ENCODE results near the gene NEK1.
"Not testable (repeated sequence)": the region's sequence is repeated elsewhere in the genome, so short reads cannot be mapped to it uniquely, and the experiment has no call there.

NEK1 gene

DNA sequence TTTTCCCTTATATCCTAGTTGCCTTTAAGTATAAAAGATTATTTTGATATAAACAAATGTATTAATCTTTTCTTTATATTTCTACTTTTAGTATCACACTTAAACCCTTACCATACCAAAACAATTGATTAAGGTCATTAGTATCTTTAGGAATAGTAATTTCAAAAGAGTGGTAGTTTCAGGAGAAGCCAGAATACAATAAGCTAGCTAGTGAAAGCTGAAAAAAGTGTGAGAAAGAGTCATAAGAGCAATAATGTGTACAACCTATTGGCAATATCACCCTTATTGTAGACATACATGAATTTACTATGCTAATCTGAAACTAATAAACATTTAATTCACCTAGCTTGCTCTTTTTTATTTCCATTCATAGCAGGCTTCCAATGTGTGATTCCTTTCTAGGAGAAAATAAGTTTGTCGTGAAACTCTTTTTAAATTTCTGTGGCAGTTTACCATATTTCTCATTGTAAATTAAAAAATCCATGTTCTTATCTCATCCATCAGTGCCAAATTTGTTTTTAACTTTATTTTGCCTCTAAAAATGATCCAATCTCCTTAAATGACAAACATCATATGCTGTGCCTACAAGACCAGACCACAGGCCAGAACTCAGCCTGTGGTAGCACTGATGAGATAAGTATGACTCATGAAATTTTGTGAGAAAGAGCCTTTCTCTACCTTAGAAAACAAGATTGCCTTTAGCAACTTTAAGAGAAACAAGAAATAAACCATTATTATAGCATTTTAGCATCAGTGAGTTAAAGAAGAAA, 8.1 kb downstream of the NEK1 start:
- DNase-seq (ENCODE audit: low read depth in 4 of 4, low spot score in 1 of 4) = no peak

DNA sequence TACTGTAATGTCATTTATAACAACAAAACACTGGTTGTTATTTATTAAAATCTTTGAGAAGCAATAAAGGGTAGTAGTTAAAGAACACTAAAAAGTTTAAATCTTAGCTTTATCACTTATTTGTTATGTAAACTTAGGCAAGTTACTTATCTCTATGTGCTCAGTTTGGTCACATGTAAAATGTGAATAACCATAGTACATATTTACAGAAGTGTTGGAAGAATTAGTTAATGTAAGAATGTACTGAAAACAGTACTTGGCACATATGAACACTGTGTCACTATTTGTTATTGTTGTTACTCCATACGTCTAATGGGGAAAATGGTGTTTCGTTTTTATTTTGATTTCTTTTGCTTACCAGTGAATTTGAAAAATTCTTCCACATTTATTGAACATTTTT, 9.1 kb downstream of the NEK1 start:
- no peak for DNase-seq (ENCODE audit: low read depth in 4 of 4, low spot score in 1 of 4)

DNA sequence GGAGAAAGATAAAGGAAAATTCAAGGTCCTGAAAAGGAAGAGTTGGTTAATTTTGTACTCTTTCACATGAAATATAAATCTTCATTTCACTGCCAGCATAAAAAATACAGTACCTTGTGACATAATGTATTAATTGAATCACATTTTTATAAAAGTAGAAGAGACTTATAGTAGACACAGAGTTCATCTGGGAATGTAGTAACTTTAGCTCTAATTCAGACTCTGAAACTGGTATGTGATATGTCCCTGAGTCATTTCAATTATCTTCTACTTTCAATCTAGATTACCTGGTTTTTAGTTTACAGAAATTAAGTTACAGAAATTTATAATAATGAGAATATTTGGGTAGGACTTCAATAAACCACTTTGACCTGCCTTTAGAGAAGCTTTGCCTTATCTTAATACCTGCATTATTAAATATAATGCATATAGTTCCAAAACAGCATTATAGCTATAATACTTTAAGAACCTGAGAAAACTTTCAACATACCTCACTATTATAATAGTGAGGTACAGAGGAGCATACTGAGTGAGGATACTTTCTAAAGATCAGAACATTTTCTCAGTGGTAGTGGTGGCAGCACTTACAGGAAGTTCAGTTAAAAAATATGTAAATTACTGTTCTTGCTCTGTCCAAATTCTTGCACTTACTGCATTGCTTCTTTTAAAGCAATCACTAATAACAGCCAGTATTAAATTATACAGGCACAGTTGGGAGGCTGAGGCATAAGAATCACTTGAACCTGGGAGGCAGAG, 11.2 kb downstream of the NEK1 start:
- no peak for DNase-seq (ENCODE audit: low read depth in 4 of 4, low spot score in 1 of 4)

DNA sequence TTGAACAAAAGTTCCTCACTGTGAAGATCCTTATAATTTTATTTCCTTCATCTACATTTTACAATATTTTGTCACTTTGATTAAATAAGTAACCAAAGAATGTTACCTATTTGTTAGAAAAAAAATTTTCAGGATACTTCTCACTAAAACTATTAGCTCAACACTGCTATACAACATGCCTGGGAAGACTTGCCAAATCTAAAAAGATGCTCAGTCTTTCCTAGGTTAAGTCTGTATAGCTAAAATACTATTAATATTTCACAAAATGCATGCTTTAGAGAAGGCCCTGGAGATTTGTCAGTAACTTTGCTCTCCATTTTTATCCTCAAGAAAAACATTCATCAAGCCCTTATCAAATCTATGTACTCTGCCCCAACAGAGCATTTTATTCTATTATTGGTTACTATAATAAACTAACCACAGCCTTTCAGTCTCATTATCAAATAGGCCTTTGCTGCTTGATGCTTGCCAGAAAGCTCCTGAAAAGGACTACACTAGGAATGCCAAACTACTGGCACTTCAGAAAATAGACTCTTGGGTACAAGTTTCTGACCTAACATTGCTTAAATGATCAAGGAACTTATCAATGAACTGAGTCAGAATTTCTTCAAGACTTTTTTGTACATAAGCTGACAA, 17.7 kb downstream of the NEK1 start:
- no peak for DNase-seq (ENCODE audit: low read depth in 4 of 4, low spot score in 1 of 4)

DNA sequence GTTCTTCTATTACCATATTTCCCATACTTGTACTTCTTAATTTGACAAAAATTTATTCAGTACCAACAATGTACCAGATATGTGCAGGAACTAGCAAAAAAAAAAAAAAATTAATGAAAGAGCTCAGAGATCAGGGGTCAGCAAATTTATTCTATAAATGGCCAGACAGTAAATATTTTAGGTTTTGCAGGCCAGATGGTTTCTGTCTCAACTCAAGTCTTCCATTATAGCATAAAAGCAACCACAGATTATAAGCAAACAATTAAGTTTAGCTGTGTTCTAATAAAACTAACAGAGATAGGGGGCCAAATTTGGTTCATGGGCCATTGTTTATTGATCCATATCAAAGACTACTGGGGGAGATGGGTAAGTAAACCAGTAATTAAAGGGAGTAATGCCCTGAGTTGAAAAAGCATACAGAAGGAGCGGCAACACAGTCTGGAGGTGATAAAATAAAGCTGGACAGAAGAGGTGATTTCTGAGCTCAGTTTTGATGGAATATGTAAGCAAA, 19.3 kb downstream of the NEK1 start:
- DNase-seq (ENCODE audit: low read depth in 4 of 4, low spot score in 1 of 4) = no peak

DNA sequence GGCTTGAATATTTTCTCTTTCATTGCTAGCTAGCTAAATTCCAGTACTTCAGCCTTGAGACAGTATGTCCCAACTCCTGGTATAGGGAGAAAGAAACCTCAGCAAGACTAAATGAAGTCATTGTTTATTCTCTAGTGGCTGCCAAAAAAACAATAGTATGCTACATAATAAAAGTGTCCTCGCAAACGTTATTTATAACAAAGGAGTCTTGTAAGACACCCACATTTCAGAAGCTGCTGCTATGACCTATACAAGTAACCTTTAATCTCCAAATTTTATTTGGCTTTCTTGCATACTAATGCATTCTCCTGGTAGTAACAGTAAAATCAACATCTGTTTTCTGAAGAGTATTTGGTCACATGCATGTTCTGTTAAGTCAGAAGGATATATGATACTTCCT, 28.8 kb downstream of the NEK1 start:
- DNase-seq (ENCODE audit: low read depth in 4 of 4, low spot score in 1 of 4) = no peak

DNA sequence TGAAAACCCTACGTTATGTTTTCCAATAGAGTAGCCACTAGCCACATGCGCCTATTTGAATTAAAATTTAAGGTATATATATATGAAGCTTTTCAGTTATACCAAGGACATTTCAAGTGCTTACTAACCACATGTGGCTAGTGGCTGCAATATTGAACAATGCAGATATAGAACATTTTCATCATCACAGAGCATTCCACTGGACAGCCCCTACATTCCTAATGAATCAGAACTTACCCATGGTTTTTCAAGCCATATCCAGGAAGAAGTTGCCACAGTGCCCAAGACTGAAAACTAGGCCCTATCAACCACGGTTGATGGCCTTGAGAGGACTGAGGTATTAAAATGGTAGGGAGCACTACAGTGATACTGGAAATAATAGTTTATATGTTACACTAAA, 29.7 kb downstream of the NEK1 start:
- no peak for DNase-seq (ENCODE audit: low read depth in 4 of 4, low spot score in 1 of 4)

DNA sequence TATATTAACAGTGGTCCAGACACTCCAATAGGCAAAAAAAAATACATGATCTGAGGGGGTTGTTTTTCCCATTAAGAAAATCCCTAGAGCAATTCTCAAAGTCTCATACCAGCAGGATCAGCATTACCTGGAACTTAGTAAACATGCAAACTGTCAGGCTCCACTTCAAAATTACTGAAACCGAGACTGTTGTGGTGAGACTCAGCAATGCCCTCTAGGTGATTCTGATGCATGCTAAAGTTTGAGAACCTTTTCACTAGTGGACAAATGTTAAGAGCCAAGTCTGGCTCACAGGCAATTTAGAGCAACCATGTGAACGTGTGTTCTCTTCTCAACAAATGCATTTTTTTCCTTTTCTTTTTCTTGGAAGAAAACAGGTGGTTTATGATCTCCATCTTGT, 30.2 kb downstream of the NEK1 start:
- no peak for DNase-seq (ENCODE audit: low read depth in 4 of 4, low spot score in 1 of 4)

DNA sequence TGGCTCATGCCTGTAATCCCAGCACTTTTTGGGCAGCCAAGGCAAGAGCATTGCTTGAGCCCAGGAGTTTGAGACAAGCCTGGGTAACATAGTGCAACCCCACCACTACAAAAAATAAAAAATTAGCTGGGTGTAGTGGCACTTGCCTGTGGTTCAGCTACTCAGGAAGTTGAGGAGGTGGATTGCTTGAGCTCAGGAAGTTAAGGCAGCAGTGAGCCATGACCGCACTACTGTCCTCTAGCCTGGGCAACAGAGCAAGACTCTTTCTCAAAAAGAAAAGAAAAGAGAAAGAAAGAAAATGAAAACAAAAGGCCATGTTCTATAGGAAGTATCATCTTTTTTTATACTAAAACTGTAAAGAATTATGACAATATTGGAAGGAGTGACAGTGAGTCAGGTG, 38.5 kb downstream of the NEK1 start:
- no peak for DNase-seq (ENCODE audit: low read depth in 4 of 4, low spot score in 1 of 4)

DNA sequence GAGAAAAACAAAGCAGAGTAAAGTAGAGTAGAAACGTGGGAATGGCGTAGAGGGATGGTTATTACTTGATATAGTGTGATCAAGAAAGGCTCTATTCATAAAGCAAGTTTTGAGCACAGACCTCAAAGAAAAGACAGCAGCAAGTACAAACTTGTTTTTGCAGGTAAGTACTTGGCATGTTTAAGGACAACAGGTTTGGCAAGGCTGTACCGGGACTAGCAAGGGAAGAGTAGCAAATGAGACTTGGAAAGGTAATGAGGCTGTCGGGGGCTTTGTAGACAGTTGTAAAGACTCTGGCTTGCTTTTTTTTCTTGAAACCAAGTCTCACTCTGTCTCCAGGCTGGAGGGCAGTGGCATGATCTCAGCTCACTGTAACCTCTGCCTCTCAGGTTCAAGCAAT, 40.9 kb downstream of the NEK1 start:
- no peak for DNase-seq (ENCODE audit: low read depth in 4 of 4, low spot score in 1 of 4)

DNA sequence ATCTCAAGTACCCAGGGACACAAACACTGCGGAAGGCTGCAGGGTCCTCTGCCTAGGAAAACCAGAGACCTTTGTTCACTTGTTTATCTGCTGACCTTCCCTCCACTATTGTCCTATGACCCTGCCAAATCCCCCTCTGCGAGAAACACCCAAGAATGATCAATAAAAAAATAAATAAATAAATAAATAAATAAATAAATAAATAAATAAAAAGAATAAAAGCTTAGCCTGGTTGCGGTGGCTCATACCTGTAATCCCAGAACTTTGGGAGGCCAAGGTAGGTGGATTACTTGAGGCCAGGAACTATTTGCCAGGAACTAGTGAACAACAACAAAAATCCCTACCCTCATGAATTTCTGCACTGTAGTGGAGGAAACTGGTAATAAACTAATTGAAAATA, 41.4 kb downstream of the NEK1 start:
- not testable (repeated sequence) for DNase-seq (ENCODE audit: low read depth in 4 of 4, low spot score in 1 of 4)

DNA sequence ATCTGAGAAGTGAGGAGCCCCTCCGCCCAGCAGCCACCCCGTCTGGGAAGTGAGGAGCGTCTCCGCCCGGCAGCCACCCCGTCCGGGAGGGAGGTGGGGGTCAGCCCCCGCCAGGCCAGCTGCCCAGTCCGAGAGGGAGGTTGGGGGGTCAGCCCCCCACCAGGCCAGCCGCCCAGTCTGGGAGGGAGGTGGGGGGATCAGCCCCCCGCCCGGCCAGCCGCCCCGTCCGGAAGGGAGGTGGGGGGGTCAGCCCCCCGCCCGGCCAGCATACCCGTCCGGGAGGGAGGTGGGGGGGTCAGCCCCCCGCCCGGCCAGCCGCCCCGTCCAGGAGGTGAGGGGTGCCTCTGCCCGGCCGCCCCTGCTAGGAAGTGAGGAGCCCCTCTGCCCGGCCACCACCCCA, 42.1 kb downstream of the NEK1 start:
- not testable (repeated sequence) for DNase-seq (ENCODE audit: low read depth in 4 of 4, low spot score in 1 of 4)

DNA sequence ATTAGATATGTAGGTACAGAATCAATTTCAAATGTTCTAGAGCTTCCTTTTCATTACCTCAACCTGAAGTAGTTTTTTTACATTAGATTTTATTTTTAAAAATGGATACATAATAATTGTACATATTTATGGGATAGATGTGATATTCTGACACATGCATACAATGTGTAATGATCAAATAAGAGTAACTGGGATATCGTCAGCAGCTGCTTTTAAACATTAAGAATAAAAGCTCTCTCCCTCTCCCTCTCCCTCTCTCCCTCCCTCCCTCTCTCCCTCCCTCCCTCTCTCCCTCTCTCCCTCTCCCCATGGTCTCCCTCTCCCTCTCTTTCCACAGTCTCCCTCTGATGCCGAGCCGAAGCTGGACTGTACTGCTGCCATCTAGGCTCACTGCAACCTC, 43.2 kb downstream of the NEK1 start:
- DNase-seq (ENCODE audit: low read depth in 4 of 4, low spot score in 1 of 4) = not testable (repeated sequence)

DNA sequence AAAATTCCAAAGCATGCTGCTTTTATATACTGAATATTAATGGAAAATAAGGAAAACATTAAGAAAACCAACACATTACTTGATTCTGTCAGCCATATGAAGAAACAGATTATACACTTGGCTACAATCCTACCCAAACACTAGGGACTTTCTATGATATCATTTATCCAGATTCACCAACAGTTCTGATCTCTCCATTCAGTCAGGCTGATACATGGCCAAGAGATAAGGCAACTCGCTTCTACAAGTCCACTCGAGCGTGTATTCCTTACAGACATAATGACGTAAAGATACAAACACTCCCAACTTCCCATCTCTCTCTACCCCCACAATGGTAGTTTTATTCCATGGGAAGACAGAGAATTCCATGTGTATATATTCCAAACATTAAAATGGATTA, 44.5 kb downstream of the NEK1 start:
- no peak for DNase-seq (ENCODE audit: low read depth in 4 of 4, low spot score in 1 of 4)

DNA sequence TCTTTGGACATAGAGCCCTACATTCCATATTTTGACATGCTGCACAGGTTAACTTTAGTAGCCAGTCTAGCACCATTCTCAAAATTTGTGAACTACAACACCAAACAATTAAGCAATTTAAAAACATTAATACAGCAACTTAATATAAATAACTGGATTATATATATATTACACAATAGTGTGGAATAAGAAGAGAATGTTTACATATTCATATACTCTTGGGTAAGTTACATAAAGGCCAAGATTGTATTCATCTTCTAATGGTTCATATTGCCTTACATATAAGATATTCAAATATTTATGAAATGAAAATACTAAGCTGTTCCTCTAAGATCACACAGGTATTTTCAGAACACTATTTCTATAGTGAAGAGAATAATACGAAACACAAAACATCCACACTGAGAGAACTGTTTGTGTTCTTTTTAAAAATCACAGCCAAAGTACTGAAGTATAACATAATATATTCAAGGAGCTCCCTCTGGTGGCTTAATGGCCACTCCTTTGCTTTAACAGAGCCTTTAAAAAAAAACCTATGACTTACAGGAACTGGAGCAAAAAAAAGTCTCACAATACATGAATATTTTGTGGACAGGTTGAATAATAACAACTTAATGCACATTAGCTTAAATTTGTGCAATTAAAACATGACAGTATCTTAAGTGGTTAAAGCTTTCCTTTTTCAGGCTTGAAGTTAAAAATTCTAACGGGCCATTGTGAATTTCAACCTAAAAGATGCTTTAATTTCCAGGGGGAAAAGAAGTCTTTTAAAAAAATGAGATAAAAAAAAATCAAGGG, 46.2 kb downstream of the NEK1 start:
- no peak for DNase-seq (ENCODE audit: low read depth in 4 of 4, low spot score in 1 of 4)

DNA sequence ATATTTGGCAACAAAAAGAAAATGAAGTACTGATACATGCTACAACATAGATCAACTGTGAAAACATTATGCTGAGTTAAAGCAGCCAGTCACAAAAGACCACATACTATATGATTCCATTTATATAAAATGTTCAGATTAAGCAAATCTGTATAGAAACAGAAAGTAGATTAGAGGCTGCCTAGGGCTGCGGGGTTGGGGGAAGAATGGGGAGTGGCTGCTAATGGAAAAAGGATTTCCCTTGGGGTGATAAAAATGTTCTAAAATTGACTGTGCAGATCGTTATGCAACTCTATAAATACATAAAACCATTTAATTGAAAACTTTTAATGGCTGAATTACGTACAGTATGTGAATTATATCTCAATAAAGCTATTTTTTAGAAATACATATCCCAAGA, 46.8 kb downstream of the NEK1 start:
- DNase-seq (ENCODE audit: low read depth in 4 of 4, low spot score in 1 of 4) = no peak

DNA sequence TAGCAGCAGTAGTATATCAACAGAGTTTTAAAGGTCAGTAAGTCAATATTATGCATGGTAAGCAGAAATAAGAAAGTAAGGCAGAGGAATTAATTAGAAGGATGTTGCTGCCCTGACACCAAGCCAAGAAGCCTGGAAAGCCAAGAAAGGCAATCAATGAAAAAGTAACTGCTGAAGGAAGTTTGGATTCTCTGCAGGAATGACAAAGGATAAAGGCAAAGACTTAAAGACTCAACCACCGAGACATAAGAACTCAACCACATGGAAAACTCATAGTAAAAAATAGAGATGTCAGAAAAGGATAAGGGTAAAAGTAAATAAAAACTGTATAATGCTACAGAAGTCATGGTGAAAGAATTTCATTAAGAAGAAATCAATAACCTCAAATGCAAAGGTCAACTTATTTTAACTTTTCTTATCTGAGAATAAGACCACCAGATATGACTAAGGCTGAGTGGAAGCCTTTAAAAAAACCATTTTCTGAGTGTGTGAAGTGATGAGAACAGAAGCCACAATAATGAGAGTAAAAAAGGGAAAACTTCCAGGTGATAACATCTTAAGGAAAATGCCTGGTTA, 55.2 kb downstream of the NEK1 start:
- DNase-seq (ENCODE audit: low read depth in 4 of 4, low spot score in 1 of 4) = no peak

DNA sequence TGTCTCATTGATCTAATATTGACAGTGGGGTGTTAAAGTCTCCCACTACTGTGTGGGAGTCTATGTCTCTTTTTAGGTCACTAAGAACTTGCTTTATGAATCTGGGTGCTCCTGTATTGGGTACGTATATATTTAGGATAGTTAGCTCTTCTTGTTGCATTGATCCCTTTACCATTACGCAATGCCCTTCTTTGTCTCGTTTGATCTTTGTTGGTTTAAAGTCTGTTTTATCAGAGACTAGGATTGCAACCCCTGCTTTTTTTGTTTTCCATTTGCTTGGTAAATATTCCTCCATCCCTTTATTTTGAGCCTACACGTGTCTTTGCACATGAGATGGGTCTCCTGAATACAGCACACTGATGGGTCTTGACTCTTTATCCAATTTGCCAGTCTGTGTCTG, 65.8 kb downstream of the NEK1 start:
- not testable (repeated sequence) for DNase-seq (ENCODE audit: low read depth in 4 of 4, low spot score in 1 of 4)

DNA sequence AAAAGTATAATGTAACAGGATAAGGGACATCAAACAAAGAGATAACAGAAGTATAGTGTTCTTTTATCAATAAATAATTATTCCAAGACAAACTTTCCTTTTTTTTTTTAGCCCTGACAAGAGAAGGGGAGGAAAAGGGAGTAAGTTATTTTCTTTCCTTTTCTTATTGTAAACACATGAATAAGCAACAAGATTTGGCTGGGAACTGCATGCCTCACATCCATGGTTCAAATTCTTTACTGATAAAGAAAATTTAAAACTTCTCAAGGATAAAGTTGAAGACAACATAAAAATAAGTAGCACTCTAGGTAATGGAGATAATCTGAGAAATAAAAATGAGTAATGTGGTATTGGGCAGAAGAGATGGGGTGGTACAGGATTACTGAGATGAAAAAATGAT, 71.6 kb downstream of the NEK1 start:
- DNase-seq (ENCODE audit: low read depth in 4 of 4, low spot score in 1 of 4) = no peak

DNA sequence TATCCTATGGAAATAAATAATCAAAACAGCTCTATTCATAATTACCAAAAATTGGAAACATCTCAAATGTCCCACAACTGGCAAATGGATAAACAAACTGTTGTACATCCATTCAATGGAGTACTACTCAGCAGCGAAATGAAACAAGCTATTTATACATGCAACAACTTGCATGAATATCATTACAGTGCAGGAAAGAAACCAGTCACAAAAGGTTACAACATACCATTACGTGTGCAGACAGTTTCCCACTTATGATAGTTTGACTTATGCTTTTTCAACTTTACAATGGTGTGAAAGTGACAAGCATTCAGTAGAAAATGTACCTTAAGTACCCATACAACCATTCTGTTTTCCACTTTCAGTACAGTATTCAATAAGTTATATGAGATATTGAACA, 82.3 kb downstream of the NEK1 start:
- DNase-seq (ENCODE audit: low read depth in 4 of 4, low spot score in 1 of 4) = no peak

DNA sequence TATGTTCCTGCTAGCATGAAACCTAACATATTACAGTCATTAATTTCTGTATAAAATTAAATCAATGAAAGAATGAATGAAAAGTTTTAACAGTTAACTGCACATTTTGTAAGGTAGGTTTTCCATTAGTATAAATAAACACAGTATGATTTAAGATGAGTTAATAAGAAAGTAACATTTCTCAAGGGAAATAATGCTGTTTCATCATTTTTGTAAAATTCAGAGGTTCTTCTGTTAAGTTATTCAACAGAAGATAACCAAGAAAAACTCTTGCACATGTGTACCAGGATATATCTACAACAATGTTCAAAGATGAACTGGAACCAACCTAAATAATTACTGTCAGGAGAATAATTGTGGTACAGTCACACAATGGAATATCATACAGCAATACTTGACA, 88.6 kb downstream of the NEK1 start:
- DNase-seq (ENCODE audit: low read depth in 4 of 4, low spot score in 1 of 4) = no peak

Measured in stimulated activated CD4-positive, alpha-beta T cell treated with anti-CD3 and anti-CD28 coated beads, Interleukin-1b, Interleukin-23, amount 100 ng/mL, for 24 hours (primary cell).